HG02885 (cell line): Measurements from ENCODE around the gene RABGAP1.

Source experiments
- ATAC-seq: cut with Tn5 transposase; IDR thresholded peaks from one replicate; pipeline ENCODE4 v1.9.1; 2021; ENCODE audit warnings: mild to moderate bottlenecking; ENCODE audit not compliant: unreplicated experiment, poor library complexity

Gene RABGAP1

GRCh38 chr9:123003466-123003865 is 62.6 kb downstream of the RABGAP1 start:
- no peak for ATAC-seq

DNA sequence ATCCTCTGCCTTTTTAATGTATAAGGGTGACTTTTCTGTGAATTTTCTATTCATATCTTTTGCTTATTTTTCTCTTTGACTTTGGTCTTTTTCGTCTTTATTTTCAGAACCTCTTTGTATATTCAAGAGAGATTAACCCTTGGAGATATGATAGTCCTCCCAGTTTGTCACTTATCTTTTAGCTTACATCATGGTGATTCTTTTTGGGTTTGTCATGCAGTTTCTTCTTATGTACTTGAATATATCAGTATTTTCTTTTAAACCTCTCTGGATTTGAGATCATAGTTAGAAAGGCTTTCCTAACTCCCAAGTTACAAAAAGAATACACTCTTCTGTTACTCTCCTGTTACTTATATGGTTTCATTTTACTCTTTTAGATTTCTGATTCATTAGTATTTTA is 65.1 kb downstream of the RABGAP1 start:
- no peak for ATAC-seq

DNA sequence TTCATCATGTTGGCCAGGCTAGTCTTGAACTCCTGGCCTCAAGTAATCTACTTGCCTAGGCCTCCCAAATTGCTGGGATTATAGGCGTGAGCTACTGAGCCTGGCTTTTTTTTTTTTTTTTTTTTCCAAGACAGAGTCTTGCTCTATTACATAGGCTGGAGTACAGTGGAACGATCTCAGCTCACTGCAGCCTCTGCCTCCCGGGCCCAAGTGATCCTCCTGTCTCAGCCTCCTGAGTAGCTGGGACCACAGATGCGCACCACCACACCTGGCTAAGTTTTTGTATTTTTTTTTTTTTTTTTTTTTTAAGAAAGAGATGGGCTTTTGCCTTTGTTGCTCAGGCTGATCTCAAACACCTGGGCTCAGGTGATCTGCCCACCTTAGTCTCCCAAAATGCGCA is 66.4 kb downstream of the RABGAP1 start:
- ATAC-seq = no peak

DNA sequence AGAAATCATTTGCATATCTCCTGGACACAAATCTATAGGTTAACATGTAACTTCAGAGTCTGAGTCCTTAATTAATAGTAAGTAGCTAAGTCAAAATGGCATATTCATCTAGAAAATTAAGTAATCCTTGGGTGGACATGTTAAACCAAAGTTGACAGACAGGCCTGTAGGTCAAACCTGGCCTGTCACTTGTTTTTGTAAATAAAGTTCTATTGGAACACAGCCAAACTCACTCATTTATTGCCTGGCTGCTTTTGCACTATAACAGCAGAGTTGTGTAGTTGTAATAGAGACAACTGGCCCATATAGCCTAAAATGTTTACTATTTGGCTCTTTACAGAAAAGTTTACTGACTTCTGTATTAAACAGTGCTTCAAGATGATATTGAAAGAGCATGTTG is 68.1 kb downstream of the RABGAP1 start:
- no peak for ATAC-seq

GRCh38 chr9:123011380-123011779 is 70.6 kb downstream of the RABGAP1 start:
- ATAC-seq = no peak

DNA sequence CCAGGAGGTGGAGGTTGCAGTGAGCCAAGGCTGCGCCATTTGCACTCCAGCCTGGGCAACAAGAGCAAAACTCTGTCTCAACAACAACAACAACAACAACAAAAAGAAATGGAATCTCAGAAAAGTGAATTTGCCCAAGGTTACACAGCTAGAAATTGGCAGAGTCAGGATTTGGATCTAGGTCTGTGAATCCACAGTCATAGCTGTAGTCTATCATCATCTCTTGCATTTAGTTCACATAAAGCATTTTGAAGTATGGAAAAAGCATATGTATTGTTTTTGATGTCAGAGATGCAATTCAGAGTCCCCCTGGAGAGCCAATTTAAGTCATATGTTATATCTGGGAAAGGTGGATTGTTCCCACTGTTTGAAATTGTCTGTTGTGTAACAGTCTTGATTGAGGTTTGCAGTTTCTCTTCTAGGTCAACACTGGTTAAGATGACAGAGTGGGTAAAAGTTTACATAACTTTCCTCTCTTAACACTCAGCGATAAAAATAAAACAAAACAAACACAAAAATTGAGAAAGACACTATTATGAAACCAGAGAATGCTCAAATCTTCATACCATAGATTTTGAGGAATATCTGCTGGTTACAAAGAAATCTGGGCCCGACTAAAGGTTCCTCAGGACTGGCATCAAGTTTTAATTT is 71.2 kb downstream of the RABGAP1 start:
- no peak for ATAC-seq

- no peak for ATAC-seq
Measured at GRCh38 chr9:123016631-123017030, 75.8 kb downstream of the RABGAP1 start.

DNA sequence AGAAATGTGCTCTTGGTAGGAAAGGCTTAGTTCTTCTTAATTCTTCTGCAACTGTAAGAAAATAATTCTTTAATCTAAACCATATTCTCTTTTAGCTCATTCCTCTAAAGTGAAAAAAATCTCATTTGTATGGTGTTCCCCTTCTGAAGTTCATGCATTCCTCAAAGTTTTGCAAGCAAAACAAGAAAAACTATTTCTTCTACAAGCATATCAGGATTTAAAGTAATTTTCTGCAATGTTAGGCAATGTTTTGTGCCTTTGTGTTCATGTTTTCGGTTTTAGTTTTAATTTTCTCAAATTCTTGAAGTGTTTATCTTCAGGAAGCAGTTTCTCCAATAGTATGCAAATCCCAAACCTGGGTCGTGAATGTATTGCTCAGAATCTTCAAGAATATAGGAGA is 80.0 kb downstream of the RABGAP1 start:
- no peak for ATAC-seq

- ATAC-seq = no peak
Measured at GRCh38 chr9:123026425-123026824, 85.6 kb downstream of the RABGAP1 start.

- no peak for ATAC-seq
Measured at GRCh38 chr9:123027517-123027916, 86.7 kb downstream of the RABGAP1 start.

DNA sequence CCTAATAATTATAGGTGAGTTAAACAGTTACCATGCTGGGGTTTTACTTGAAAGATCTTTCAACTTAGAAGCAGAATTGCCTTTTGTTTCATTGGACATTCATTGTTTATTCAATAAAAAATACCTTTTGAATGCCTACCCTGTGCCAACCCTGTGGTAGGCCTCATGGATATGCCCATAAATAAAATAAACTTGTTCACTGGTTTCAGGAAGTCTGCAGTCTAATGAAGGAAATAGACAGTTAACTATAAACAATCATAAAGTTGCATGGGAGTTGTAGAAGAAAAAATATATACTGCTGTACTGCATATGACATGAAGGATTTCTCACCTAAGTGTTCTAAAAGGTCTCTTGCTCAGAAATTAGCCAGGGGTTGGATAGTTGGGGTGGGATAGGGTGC is 87.3 kb downstream of the RABGAP1 start:
- no peak for ATAC-seq

DNA sequence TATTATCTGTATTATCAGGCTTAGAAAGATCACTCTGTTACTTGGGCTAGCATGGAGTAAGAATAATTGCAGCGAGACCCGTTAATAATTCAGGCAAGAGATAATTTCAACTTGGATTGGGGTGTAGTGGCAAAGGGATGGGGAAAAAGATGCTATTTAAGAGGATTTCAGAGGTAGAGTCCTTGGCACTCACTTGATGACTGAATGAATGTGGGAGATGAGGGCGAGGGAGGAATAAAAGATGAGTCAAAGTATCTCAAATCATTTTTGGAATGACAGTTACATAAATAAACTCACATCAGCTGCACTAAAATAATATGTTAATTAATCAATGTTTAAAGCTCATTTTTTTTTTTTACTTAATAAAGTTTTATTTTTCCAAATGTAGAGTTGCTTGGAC is 88.2 kb downstream of the RABGAP1 start:
- ATAC-seq = no peak

- no peak for ATAC-seq
Measured at GRCh38 chr9:123031963-123032362, 91.1 kb downstream of the RABGAP1 start.

GRCh38 chr9:123033352-123033751 is 92.5 kb downstream of the RABGAP1 start, which contains the start of gene GPR21:
Gene GPR21 (plus strand): TSS chr9:123033667. CDS start chr9:123034567, 900 bp downstream.
- ATAC-seq = no peak

- ATAC-seq = no peak
Measured at GRCh38 chr9:123033864-123034601, 93.2 kb downstream of the RABGAP1 start.

DNA sequence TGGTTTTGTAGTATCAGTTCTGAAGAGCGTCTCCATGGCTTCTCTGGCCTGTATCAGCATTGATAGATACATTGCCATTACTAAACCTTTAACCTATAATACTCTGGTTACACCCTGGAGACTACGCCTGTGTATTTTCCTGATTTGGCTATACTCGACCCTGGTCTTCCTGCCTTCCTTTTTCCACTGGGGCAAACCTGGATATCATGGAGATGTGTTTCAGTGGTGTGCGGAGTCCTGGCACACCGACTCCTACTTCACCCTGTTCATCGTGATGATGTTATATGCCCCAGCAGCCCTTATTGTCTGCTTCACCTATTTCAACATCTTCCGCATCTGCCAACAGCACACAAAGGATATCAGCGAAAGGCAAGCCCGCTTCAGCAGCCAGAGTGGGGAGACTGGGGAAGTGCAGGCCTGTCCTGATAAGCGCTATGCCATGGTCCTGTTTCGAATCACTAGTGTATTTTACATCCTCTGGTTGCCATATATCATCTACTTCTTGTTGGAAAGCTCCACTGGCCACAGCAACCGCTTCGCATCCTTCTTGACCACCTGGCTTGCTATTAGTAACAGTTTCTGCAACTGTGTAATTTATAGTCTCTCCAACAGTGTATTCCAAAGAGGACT is 94.2 kb downstream of the RABGAP1 start:
- no peak for ATAC-seq

- no peak for ATAC-seq
Measured at GRCh38 chr9:123035791-123036190, 95.0 kb downstream of the RABGAP1 start.

- no peak for ATAC-seq
Measured at GRCh38 chr9:123036893-123037545, 96.2 kb downstream of the RABGAP1 start.

DNA sequence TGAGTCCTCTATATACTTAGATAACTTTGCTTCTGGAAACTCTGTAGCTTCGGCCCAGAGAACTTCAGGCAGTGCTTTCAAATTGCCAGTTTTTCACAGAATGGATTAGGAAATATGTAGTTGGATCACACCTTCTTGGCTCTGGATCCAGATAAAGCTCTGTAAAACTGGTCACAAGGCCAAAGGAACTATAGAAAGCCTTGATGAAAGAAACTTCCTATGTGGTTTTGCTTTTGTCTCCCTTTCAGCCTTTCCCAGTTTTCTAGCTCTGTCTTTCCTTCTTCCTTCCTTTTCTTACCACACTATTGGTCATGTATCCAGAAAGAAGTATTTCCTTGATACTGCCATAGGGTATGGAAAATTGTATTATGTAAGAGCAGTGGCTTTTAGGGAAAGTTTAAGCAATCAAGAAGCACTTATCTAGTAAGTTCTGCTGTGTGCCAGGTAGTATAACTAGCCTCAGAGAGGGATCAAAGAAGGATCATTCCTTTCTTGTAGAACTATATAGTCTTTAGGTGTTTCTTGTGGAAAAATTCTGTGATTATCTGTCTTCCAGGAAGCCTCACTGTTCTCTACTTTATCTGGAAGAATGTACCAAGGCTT is 98.9 kb downstream of the RABGAP1 start:
- no peak for ATAC-seq

- no peak for ATAC-seq
Measured at GRCh38 chr9:123040801-123041200, 100.0 kb downstream of the RABGAP1 start.

DNA sequence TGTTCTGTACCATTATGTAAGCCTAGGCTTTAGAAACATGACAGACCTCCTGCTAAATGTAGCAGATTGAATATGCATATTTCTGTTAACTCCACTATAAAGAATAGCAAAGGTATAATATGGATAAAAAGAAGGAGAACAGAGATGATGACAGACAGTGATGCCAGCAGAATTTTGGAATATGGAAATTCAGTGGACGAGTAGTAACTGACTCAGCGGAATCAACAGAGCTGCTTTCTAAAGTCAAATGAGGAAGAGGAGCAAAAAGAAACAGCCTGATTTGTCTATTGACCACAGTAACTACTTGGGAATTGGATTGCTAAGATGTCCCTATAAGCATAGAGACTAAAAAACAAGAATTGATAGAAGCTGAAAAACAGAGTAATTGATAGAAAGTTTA is 100.7 kb downstream of the RABGAP1 start:
- no peak for ATAC-seq
